Stomach (tissue), 9 donors: Measurements from ENCODE around the gene LCE1F. TPM values are rescaled to one million over a fixed set of nuclear protein-coding genes. Genes with fewer than 3 reads are reported as not detected.

Experiments used
- DNase-seq, 2 donors: peaks; one replicate each; pipeline versions ENCODE4 v3.0.0 to v3.0.0-alpha.2; 2013 to 2019
- H3K27ac ChIP-seq, 5 donors: fragments of 200-600 bp in 4 of 5; sonication (generic) in 4 of 5; one replicate each; pipeline ENCODE4 v1.5.1; 2013 to 2019; ENCODE audit warnings: mild to moderate bottlenecking in 1 of 5, moderate library complexity in 1 of 5
- H3K27me3 ChIP-seq, 3 donors: fragments of 200-600 bp; sonication (generic); one replicate each; pipeline ENCODE4 v1.5.1; 2017 to 2019; ENCODE audit warnings: mixed run types in 1 of 3
- H3K36me3 ChIP-seq, 4 donors: fragments of 200-600 bp; sonication (generic); 1 replicate in 3 of 4; 2 replicates in 1 of 4; pipeline ENCODE4 v1.5.1; 2016 to 2019
- H3K4me1 ChIP-seq, 4 donors: fragments of 200-600 bp; sonication (generic); one replicate each; pipeline ENCODE4 v1.5.1; 2016 to 2019
- H3K4me3 ChIP-seq, 4 donors: fragments of 200-600 bp; sonication (generic) in 3 of 4; one replicate each; pipeline ENCODE4 v1.5.1; 2016 to 2019; ENCODE audit warnings: mild to moderate bottlenecking in 1 of 4
- H3K9me3 ChIP-seq, 4 donors: fragments of 200-600 bp; sonication (generic); one replicate each; pipeline ENCODE4 v1.5.1; 2016 to 2019
- EP300 ChIP-seq: sonication (generic); formaldehyde crosslinking; IDR thresholded peaks from one replicate; pipeline ENCODE4 v1.6.1; 2017; ENCODE audit warnings: antibody characterized with exemption
- POLR2A ChIP-seq, 4 donors: fragments of 450-650 bp; IDR thresholded peaks; one replicate each; pipeline ENCODE4 v1.6.1; 2016; ENCODE audit warnings: antibody characterized with exemption in 4 of 4, control low read depth in 2 of 4, mild to moderate bottlenecking in 1 of 4, moderate library complexity in 1 of 4
- POLR2AphosphoS5 ChIP-seq, 3 donors: sonication (generic); formaldehyde crosslinking; IDR thresholded peaks; one replicate each; pipeline ENCODE4 v1.6.1; 2016; ENCODE audit warnings: antibody characterized with exemption in 3 of 3
- WGBS, 5 donors: extraction: QIAGEN DNeasy Blood & Tissue Kit in 3 of 5; methylation state at CpG; one replicate each; pipeline versions ENCODE4 v1.1.5 to v1.1.7; 2013 to 2018; 5-methylcytosine and 5-hydroxymethylcytosine counted together
- intact Hi-C: fragments of 100-400 bp; cut with DNase I; formaldehyde crosslinking; loops from one replicate; pipeline ENCODE4 v1.15.1; 2023; ENCODE audit warnings: low total_unique reads
- polyA plus RNA-seq, 3 donors: library from polyadenylated mRNA; stranded (reverse); fragments of 200-250 nt; gene quantifications; one replicate each; pipeline ENCODE4 v1.2.3, GENCODE V29; 2013
- total RNA-seq, 5 donors: library from RNA; depleted of rRNA; stranded (reverse); fragments of >200 nt; gene quantifications; one replicate each; pipeline versions ENCODE4 v1.1.0 to v1.2.3, GENCODE V29; 2014 to 2016
- TF ChIP-seq, protein P1 (sequence below), 7 experiments: fragments of 450-650 bp in 4 of 7; fragments of 200-600 bp in 3 of 7; sonication (generic) in 3 of 7; IDR thresholded peaks; one replicate each; pipeline ENCODE4 v1.5.1; 2016 to 2019; ENCODE audit warnings: antibody characterized with exemption in 7 of 7, control low read depth in 2 of 7, mild to moderate bottlenecking in 1 of 7
- donor health status: healthy with polysubstance abuse.
- donor health status: Bipolar disorder and iron deficiency.
- donor health status: healthy.

LCE1F gene
- total and polyA plus RNA-seq, 8 donors, result not detected

DNA sequence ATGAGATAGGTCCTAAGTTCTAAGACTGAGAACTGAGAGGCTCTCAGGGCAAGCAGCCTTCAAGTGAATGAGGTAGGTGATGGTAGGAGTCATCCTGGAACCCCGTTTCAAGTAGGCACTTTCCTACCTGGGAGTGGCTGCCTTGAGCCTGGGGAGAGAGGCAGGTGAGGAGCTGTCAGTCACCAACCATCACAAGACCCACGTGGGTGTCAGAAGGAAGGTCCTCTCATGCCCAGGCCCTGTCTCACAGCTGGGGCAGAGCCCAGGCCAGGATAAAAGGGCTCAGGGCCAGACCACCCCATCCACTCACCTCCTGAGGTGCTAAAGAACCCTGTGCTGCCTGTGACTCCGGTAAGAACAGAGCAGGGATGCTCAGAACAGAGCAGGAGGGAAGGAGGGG is 21.5 kb downstream of the LCE1F start, which contains the start of gene LCE1D:
TSS of gene LCE1D (plus strand) at position 301 of the 400 bp plus-strand sequence. CDS start 1,074 bp downstream, outside the sequence.
- TF ChIP-seq POLR2AphosphoS5 (IDR thresholded peaks at IDR 0.05) (no peak), EP300 (no peak), POLR2A (IDR thresholded peaks at IDR 0.05) (no peak)
- TF ChIP-seq, protein P1, sequence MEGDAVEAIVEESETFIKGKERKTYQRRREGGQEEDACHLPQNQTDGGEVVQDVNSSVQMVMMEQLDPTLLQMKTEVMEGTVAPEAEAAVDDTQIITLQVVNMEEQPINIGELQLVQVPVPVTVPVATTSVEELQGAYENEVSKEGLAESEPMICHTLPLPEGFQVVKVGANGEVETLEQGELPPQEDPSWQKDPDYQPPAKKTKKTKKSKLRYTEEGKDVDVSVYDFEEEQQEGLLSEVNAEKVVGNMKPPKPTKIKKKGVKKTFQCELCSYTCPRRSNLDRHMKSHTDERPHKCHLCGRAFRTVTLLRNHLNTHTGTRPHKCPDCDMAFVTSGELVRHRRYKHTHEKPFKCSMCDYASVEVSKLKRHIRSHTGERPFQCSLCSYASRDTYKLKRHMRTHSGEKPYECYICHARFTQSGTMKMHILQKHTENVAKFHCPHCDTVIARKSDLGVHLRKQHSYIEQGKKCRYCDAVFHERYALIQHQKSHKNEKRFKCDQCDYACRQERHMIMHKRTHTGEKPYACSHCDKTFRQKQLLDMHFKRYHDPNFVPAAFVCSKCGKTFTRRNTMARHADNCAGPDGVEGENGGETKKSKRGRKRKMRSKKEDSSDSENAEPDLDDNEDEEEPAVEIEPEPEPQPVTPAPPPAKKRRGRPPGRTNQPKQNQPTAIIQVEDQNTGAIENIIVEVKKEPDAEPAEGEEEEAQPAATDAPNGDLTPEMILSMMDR (IDR thresholded peaks at IDR 0.05), result no peak
- H3K4me3 ChIP-seq, result no peak within 1 kb of the TSS
- H3K9me3 ChIP-seq, result no peaks in the 10 kb centered on the region
- no peak within 1 kb of the TSS for H3K27ac ChIP-seq
- H3K27me3 ChIP-seq, result no peaks in the 10 kb centered on the region
- DNase-seq, result no peak
- H3K4me1 ChIP-seq, result no peaks in the 10 kb centered on the region
- 31 to 51% (median 37%) methylated on average over 2 to 3 of the region's 3 CpGs for WGBS, 5 donors
- intact Hi-C loops, result no loop called here
- no peaks in the 10 kb centered on the region for H3K36me3 ChIP-seq

DNA sequence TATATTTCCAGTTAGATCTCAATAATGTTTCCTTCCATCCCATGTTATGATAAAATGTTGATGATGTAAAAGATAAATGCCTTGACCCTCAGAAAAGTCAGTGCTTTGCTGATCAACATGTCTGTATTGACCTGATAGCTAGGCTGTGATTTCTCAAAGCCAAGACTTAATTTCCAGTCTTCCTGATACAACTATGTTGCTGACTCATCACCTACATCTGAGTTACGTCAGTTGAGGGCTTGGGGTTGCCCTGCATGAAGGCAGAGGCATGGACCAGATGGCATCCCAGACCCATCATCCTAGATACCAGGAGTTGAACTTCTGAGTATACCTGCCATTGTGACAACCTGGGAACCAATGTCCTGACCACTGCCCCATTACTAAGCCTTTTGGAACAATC is 26.4 kb downstream of the LCE1F start:
- no peak for DNase-seq
- Histone ChIP-seq H3K4me1 (no peaks in the 10 kb centered on the region), H3K4me3 (no peak overlapping the region), H3K27ac (no peak overlapping the region), H3K36me3 (no peaks in the 10 kb centered on the region), H3K27me3 (peaks cover 0 to 2% (median 0%) of the 10 kb centered on the region in 3 donors), H3K9me3 (no peaks in the 10 kb centered on the region)
- TF ChIP-seq POLR2A (IDR thresholded peaks at IDR 0.05) (no peak), POLR2AphosphoS5 (IDR thresholded peaks at IDR 0.05) (no peak), EP300 (no peak)
- TF ChIP-seq, protein P1 (IDR thresholded peaks at IDR 0.05), result no peak
- intact Hi-C loops, result no loop called here
- whole genome bisulfite sequencing, 5 donors, result 52 to 67% (median 67%) methylated on average over 1 of the region's 1 CpG

DNA sequence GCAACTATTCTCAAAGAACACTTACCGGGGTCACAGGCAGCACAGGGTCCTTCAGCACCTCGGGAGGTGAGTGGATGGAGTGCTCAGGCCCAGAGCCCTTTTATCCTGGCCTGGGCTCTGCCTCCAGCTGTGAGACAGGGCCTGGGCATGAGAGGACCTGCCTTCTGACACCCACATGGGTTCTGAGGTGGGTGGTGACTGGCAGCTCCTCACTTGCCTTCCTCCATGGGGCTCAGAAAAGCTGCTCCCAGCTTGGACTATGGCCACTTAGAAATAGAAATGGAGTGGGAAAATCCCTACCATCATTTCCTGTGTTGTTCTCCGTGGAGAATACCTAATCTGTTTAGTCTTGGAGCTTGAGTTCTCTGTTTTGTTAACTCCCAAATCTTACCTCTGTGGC is 31.6 kb downstream of the LCE1F start, which contains the start of gene LCE1C:
TSS of gene LCE1C (minus strand) at position 76 of the 400 bp plus-strand sequence. CDS start 1,173 bp downstream, outside the sequence.
- 44 to 61% (median 55%) methylated on average over 3 of the region's 3 CpGs for WGBS, 5 donors
- intact Hi-C loops, result no loop called here
- Histone ChIP-seq H3K9me3 (peaks cover 0 to 5% (median 0%) of the 10 kb centered on the region in 4 donors), H3K36me3 (no peaks in the 10 kb centered on the region), H3K4me3 (no peak within 1 kb of the TSS), H3K27me3 (peaks cover 0 to 5% (median 0%) of the 10 kb centered on the region in 3 donors), H3K27ac (no peak within 1 kb of the TSS), H3K4me1 (no peaks in the 10 kb centered on the region)
- TF ChIP-seq, protein P1 (IDR thresholded peaks at IDR 0.05), result no peak
- TF ChIP-seq POLR2AphosphoS5 (IDR thresholded peaks at IDR 0.05), result no peak
- TF ChIP-seq EP300, result no peak
- no peak for TF ChIP-seq POLR2A (IDR thresholded peaks at IDR 0.05)
- DNase-seq, result no peak

DNA sequence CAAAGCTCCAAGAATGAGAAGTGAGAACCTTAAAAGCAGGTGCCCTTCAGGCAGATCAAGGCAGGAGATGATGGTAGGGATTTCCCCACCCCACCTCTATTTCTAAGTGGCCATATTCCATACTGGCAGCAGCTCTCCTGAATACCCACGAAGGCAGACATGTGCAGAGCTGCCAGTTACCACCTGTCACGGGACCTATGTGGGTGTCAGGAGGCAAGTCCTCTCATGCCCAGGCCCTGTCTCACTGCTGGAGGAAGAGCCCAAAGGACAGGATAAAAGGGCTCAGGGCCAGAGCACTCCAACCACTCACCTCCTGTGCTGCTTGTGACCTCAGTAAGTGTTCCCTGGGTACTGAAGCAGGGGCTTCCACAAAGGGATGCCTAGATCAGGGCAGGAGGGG is 36.1 kb downstream of the LCE1F start:
- H3K4me1 ChIP-seq, result no peaks in the 10 kb centered on the region
- intact Hi-C loops, result no loop called here
- H3K4me3 ChIP-seq, result no peak overlapping the region
- DNase-seq, result no peak
- H3K27ac ChIP-seq, result no peak overlapping the region
- no peak for TF ChIP-seq POLR2A (IDR thresholded peaks at IDR 0.05)
- TF ChIP-seq, protein P1 (IDR thresholded peaks at IDR 0.05), result no peak
- TF ChIP-seq EP300, result no peak
- TF ChIP-seq POLR2AphosphoS5 (IDR thresholded peaks at IDR 0.05), result no peak
- peaks cover 0 to 11% (median 0%) of the 10 kb centered on the region in 3 donors for H3K27me3 ChIP-seq
- H3K36me3 ChIP-seq, result no peaks in the 10 kb centered on the region
- 72 to 85% (median 79%) methylated on average over 1 to 2 of the region's 2 CpGs for WGBS, 5 donors
- H3K9me3 ChIP-seq, result peaks cover 0 to 5% (median 2%) of the 10 kb centered on the region in 4 donors
